Right atrium auricular region (tissue), 2 donors: Measurements from ENCODE around the gene ERVMER34-1. TPM values are rescaled to one million over a fixed set of nuclear protein-coding genes. Genes with fewer than 3 reads are reported as not detected.

Experiments
- DNase-seq: peaks from one replicate; pipeline ENCODE4 v3.0.0-alpha.2; 2019; ENCODE audit warnings: low spot score
- H3K27ac ChIP-seq, 2 donors: fragments of 200-600 bp; sonication (generic); 1 replicate in 1 of 2; 2 replicates in 1 of 2; pipeline ENCODE4 v1.5.1; 2016 to 2019
- H3K27me3 ChIP-seq, 2 donors: fragments of 200-600 bp; sonication (generic); one replicate each; pipeline versions ENCODE4 v1.5.1 to v1.6.0; 2017 to 2019
- H3K36me3 ChIP-seq: fragments of 200-600 bp; sonication (generic); one replicate; pipeline ENCODE4 v1.5.1; 2016
- H3K4me1 ChIP-seq, 2 donors: fragments of 200-600 bp; sonication (generic); one replicate each; pipeline versions ENCODE4 v1.5.1 to v1.6.0; 2017 to 2019
- H3K4me3 ChIP-seq, 2 donors: fragments of 200-600 bp; sonication (generic); 1 replicate in 1 of 2; 2 replicates in 1 of 2; pipeline ENCODE4 v1.5.1; 2017 to 2019; ENCODE audit warnings: mild to moderate bottlenecking in 1 of 2, moderate library complexity in 1 of 2
- H3K9me3 ChIP-seq, 2 donors: fragments of 200-600 bp; sonication (generic); one replicate each; pipeline ENCODE4 v1.5.1; 2019
- CTCF ChIP-seq, 2 donors: fragments of 200-600 bp; sonication (generic); IDR thresholded peaks; one replicate each; pipeline ENCODE4 v1.5.1; 2019; ENCODE audit warnings: antibody characterized with exemption in 2 of 2
- total RNA-seq, 2 donors: library from RNA; depleted of rRNA; stranded (reverse); fragments of >200 nt; gene quantifications; one replicate each; pipeline ENCODE4 v1.1.0, GENCODE V29; 2016

ERVMER34-1 gene
- 1 to 10 TPM; 2.6 to 3.9 TPM for total RNA-seq

GRCh38 chr4:52750819-52751486, at the start of gene ERVMER34-1:
Gene ERVMER34-1, minus strand, starts transcription at chr4:52751425. Its CDS starts 5,905 bp downstream, at chr4:52745520.
- Histone ChIP-seq H3K4me1 (peaks cover 0 to 14% of the 10 kb centered on the region in 2 donors), H3K36me3 (no peaks in the 10 kb centered on the region), H3K4me3 (peak within 1 kb of the TSS; percentile 51 to 64), H3K9me3 (no peaks in the 10 kb centered on the region), H3K27me3 (no peaks in the 10 kb centered on the region), H3K27ac (peak within 1 kb of the TSS in 1 of 2 donors; percentile 34)
- no peak for DNase-seq
- no peak for TF ChIP-seq CTCF (IDR thresholded peaks at IDR 0.05)

GRCh38 chr4:52799813-52800212, 48.6 kb upstream of the ERVMER34-1 start:
- Histone ChIP-seq H3K4me3 (no peak overlapping the region), H3K9me3 (no peaks in the 10 kb centered on the region), H3K27ac (no peak overlapping the region), H3K27me3 (no peaks in the 10 kb centered on the region), H3K4me1 (no peaks in the 10 kb centered on the region), H3K36me3 (no peaks in the 10 kb centered on the region)
- no peak for TF ChIP-seq CTCF (IDR thresholded peaks at IDR 0.05)
- no peak for DNase-seq

- no peak for TF ChIP-seq CTCF (IDR thresholded peaks at IDR 0.05)
- no peaks in the 10 kb centered on the region for H3K36me3 ChIP-seq
Observed at GRCh38 chr4:52795533-52795932, 44.3 kb upstream of the ERVMER34-1 start.

GRCh38 chr4:52791936-52792335, 40.7 kb upstream of the ERVMER34-1 start:
- H3K27me3 ChIP-seq = no peaks in the 10 kb centered on the region
- H3K4me3 ChIP-seq = no peak overlapping the region
- no peak for DNase-seq
- no peaks in the 10 kb centered on the region for H3K36me3 ChIP-seq
- no peaks in the 10 kb centered on the region for H3K4me1 ChIP-seq
- TF ChIP-seq CTCF (IDR thresholded peaks at IDR 0.05) = no peak
- no peak overlapping the region for H3K27ac ChIP-seq
- no peaks in the 10 kb centered on the region for H3K9me3 ChIP-seq

More at GRCh38 chr4:52795533-52795932, 44.3 kb upstream of the ERVMER34-1 start:
- Histone ChIP-seq H3K27me3 (no peaks in the 10 kb centered on the region), H3K4me1 (no peaks in the 10 kb centered on the region), H3K27ac (no peak overlapping the region), H3K4me3 (no peak overlapping the region), H3K9me3 (no peaks in the 10 kb centered on the region)
- DNase-seq = no peak

- TF ChIP-seq CTCF (IDR thresholded peaks at IDR 0.05) = no peak
Observed at GRCh38 chr4:52789774-52790173, 38.5 kb upstream of the ERVMER34-1 start.

GRCh38 chr4:52788806-52789205, 37.6 kb upstream of the ERVMER34-1 start:
- DNase-seq = no peak
- H3K27ac ChIP-seq = no peak overlapping the region
- no peaks in the 10 kb centered on the region for H3K4me1 ChIP-seq
- no peak overlapping the region for H3K4me3 ChIP-seq
- no peaks in the 10 kb centered on the region for H3K9me3 ChIP-seq
- H3K36me3 ChIP-seq = no peaks in the 10 kb centered on the region
- no peaks in the 10 kb centered on the region for H3K27me3 ChIP-seq
- no peak for TF ChIP-seq CTCF (IDR thresholded peaks at IDR 0.05)

More at GRCh38 chr4:52789774-52790173, 38.5 kb upstream of the ERVMER34-1 start:
- no peaks in the 10 kb centered on the region for H3K4me1 ChIP-seq
- H3K27me3 ChIP-seq = no peaks in the 10 kb centered on the region
- no peak for DNase-seq
- H3K4me3 ChIP-seq = no peak overlapping the region
- no peaks in the 10 kb centered on the region for H3K36me3 ChIP-seq
- H3K9me3 ChIP-seq = no peaks in the 10 kb centered on the region
- no peak overlapping the region for H3K27ac ChIP-seq
